Measurements from ENCODE around the gene PLCH2.

PLCH2 gene

GRCh38 chr1:2498648-2499047, 22.6 kb downstream of the PLCH2 start:
- DNase-seq = no peak
- H3K4me2 ChIP-seq (ENCODE audit: insufficient read depth, low read length) = no peak overlapping the region

GRCh38 chr1:2499260-2499659, 23.2 kb downstream of the PLCH2 start:
- H3K27ac ChIP-seq (ENCODE audit: low read length) = no peak overlapping the region

More at GRCh38 chr1:2498648-2499047, 22.6 kb downstream of the PLCH2 start:
- Histone ChIP-seq H3K27me3 (ENCODE audit: insufficient read depth, low read length, poor library complexity) (no peaks in the 10 kb centered on the region), H3K4me1 (ENCODE audit: insufficient read depth, low read length) (0 out of 2 replicates have a peak, but pooled peaks cover 7% of the 10 kb centered on the region), H3K9me3 (ENCODE audit: insufficient read depth, low read length, severe bottlenecking) (no peaks in the 10 kb centered on the region), H3K9ac (ENCODE audit: low read depth, low read length) (no peak overlapping the region), H3K79me2 (ENCODE audit: insufficient read depth, low read length) (no peaks in the 10 kb centered on the region), H2AFZ (ENCODE audit: low read depth, low read length) (no peak overlapping the region), H3K4me3 (ENCODE audit: low read depth in 1 of 2, low read length in 2 of 2) (no peak overlapping the region), H4K20me1 (ENCODE audit: insufficient read depth, low read length) (no peaks in the 10 kb centered on the region; the same call in 1 of the 2 replicates), H3K27ac (ENCODE audit: low read length) (no peak overlapping the region), H3K36me3 (ENCODE audit: insufficient read depth, low read length) (no peaks in the 10 kb centered on the region)
- no peak for ATAC-seq (ENCODE audit: insufficient read depth, low read depth)
- TF ChIP-seq EZH2 (IDR thresholded peaks at IDR 0.05; ENCODE audit: borderline replicate concordance, low read depth, low read length, severe bottlenecking) = no peak
- no peak for TF ChIP-seq CTCF (IDR thresholded peaks at IDR 0.05; ENCODE audit: borderline replicate concordance, extremely low read depth, low read length, poor library complexity, severe bottlenecking)

GRCh38 chr1:2499986-2500596, 24.0 kb downstream of the PLCH2 start:
- ATAC-seq (ENCODE audit: insufficient read depth, low read depth) (peak; percentile 56), DNase-seq (peak; percentile 51)
- Histone ChIP-seq H3K4me1 (ENCODE audit: insufficient read depth, low read length) (0 out of 2 replicates have a peak, but pooled peaks cover 7% of the 10 kb centered on the region), H4K20me1 (ENCODE audit: insufficient read depth, low read length) (peaks cover 5% of the 10 kb centered on the region), H3K9me3 (ENCODE audit: insufficient read depth, low read length, severe bottlenecking) (no peaks in the 10 kb centered on the region), H3K36me3 (ENCODE audit: insufficient read depth, low read length) (no peaks in the 10 kb centered on the region), H3K79me2 (ENCODE audit: insufficient read depth, low read length) (no peaks in the 10 kb centered on the region), H2AFZ (ENCODE audit: low read depth, low read length) (no peak overlapping the region), H3K4me2 (ENCODE audit: insufficient read depth, low read length) (no peak overlapping the region), H3K4me3 (ENCODE audit: low read depth in 1 of 2, low read length in 2 of 2) (no peak overlapping the region), H3K9ac (ENCODE audit: low read depth, low read length) (no peak overlapping the region), H3K27me3 (ENCODE audit: insufficient read depth, low read length, poor library complexity) (no peaks in the 10 kb centered on the region), H3K27ac (ENCODE audit: low read length) (no peak overlapping the region)
- no peak for TF ChIP-seq CTCF (IDR thresholded peaks at IDR 0.05; ENCODE audit: borderline replicate concordance, extremely low read depth, low read length, poor library complexity, severe bottlenecking)
- no peak for TF ChIP-seq EZH2 (IDR thresholded peaks at IDR 0.05; ENCODE audit: borderline replicate concordance, low read depth, low read length, severe bottlenecking)

More at GRCh38 chr1:2499260-2499659, 23.2 kb downstream of the PLCH2 start:
- Histone ChIP-seq H3K4me1 (ENCODE audit: insufficient read depth, low read length) (0 out of 2 replicates have a peak, but pooled peaks cover 7% of the 10 kb centered on the region), H3K9ac (ENCODE audit: low read depth, low read length) (no peak overlapping the region), H2AFZ (ENCODE audit: low read depth, low read length) (no peak overlapping the region), H3K4me3 (ENCODE audit: low read depth in 1 of 2, low read length in 2 of 2) (no peak overlapping the region), H3K36me3 (ENCODE audit: insufficient read depth, low read length) (no peaks in the 10 kb centered on the region), H3K4me2 (ENCODE audit: insufficient read depth, low read length) (no peak overlapping the region), H3K79me2 (ENCODE audit: insufficient read depth, low read length) (no peaks in the 10 kb centered on the region), H3K27me3 (ENCODE audit: insufficient read depth, low read length, poor library complexity) (no peaks in the 10 kb centered on the region), H4K20me1 (ENCODE audit: insufficient read depth, low read length) (no peaks in the 10 kb centered on the region; the same call in 1 of the 2 replicates), H3K9me3 (ENCODE audit: insufficient read depth, low read length, severe bottlenecking) (no peaks in the 10 kb centered on the region)
- TF ChIP-seq CTCF (IDR thresholded peaks at IDR 0.05; ENCODE audit: borderline replicate concordance, extremely low read depth, low read length, poor library complexity, severe bottlenecking) = no peak
- TF ChIP-seq EZH2 (IDR thresholded peaks at IDR 0.05; ENCODE audit: borderline replicate concordance, low read depth, low read length, severe bottlenecking) = no peak
- ATAC-seq (ENCODE audit: insufficient read depth, low read depth) (no peak), DNase-seq (no peak)

All from DND-41 (cell line).